ENCODE measurements around the gene GZMH. TPM values are rescaled to one million over a fixed set of nuclear protein-coding genes. Genes with fewer than 3 reads are reported as not detected.
"Not testable (repeated sequence)": the region's sequence is repeated elsewhere in the genome, so short reads cannot be mapped to it uniquely, and the experiment has no call there.

GZMH gene
- not detected for polyA plus RNA-seq (2013, experiment 1 of 2)
- polyA plus RNA-seq (2013, experiment 2 of 2), result not detected

GRCh38 chr14:24609655-24610344, at the start of gene GZMH:
GZMH (minus strand) TSS chr14:24609685; CDS start chr14:24609613, 72 bp downstream.
- WGBS (ENCODE audit: extremely low coverage, insufficient coverage, low lambda C conversion rate), result no CpG with 5 or more reads among the region's 2 CpGs
- H3K4me2 ChIP-seq (ENCODE audit: low read length), result no peak within 1 kb of the TSS

GRCh38 chr14:24648361-24648760, 38.9 kb upstream of the GZMH start:
- H4K8ac ChIP-seq (ENCODE audit: low read depth, low read length); H2BK120ac ChIP-seq (ENCODE audit: low read depth, low read length); H3K79me1 ChIP-seq (ENCODE audit: low read length); H3K79me2 ChIP-seq (ENCODE audit: control insufficient read depth, insufficient read depth, low read length); H3K27me3 ChIP-seq (ENCODE audit: insufficient read depth, low read length, poor library complexity); H3K4me2 ChIP-seq (ENCODE audit: low read length); H3K9ac ChIP-seq (ENCODE audit: low read length); H3K36me3 ChIP-seq (ENCODE audit: control insufficient read depth, insufficient read depth, low read length); H3K18ac ChIP-seq (ENCODE audit: low read length); H3K4ac ChIP-seq (ENCODE audit: low read depth, low read length); H3K27ac ChIP-seq (ENCODE audit: low read depth, low read length); H2BK5ac ChIP-seq (ENCODE audit: low read length); H3K23ac ChIP-seq (ENCODE audit: low read length); H3K4me3 ChIP-seq (ENCODE audit: low read length); H3K4me1 ChIP-seq (ENCODE audit: control insufficient read depth, low read depth, low read length); DNase-seq; H4K5ac ChIP-seq (ENCODE audit: low read length); H2AK5ac ChIP-seq (ENCODE audit: low read length); H2BK15ac ChIP-seq (replicated peaks; ENCODE audit: low read depth); H3K56ac ChIP-seq (ENCODE audit: low read length): not testable (repeated sequence)
- no CpG with 5 or more reads among the region's 1 CpG for WGBS (ENCODE audit: extremely low coverage, insufficient coverage, low lambda C conversion rate)

More at GRCh38 chr14:24609655-24610344, at the start of gene GZMH:
- Histone ChIP-seq H3K27ac (ENCODE audit: low read depth, low read length) (no peak within 1 kb of the TSS), H2AK5ac (ENCODE audit: low read length) (no peak within 1 kb of the TSS), H3K23ac (ENCODE audit: low read length) (no peak within 1 kb of the TSS), H3K18ac (ENCODE audit: low read length) (no peak within 1 kb of the TSS), H4K5ac (ENCODE audit: low read length) (no peak within 1 kb of the TSS), H2BK15ac (replicated peaks; ENCODE audit: low read depth) (no peak within 1 kb of the TSS), H3K79me2 (ENCODE audit: control insufficient read depth, insufficient read depth, low read length) (no peaks in the 10 kb centered on the region), H3K79me1 (ENCODE audit: low read length) (no peaks in the 10 kb centered on the region), H3K9ac (ENCODE audit: low read length) (no peak within 1 kb of the TSS), H3K56ac (ENCODE audit: low read length) (no peak within 1 kb of the TSS), H3K27me3 (ENCODE audit: insufficient read depth, low read length, poor library complexity) (no peaks in the 10 kb centered on the region), H2BK5ac (ENCODE audit: low read length) (no peak within 1 kb of the TSS), H2BK120ac (ENCODE audit: low read depth, low read length) (no peak within 1 kb of the TSS), H4K8ac (ENCODE audit: low read depth, low read length) (no peak within 1 kb of the TSS), H3K36me3 (ENCODE audit: control insufficient read depth, insufficient read depth, low read length) (no peaks in the 10 kb centered on the region), H3K4ac (ENCODE audit: low read depth, low read length) (no peak within 1 kb of the TSS), H3K4me1 (ENCODE audit: control insufficient read depth, low read depth, low read length) (no peaks in the 10 kb centered on the region), H3K4me3 (ENCODE audit: low read length) (no peak within 1 kb of the TSS)
- DNase-seq, result no peak

GRCh38 chr14:24639905-24640304, 30.4 kb upstream of the GZMH start:
- WGBS (ENCODE audit: extremely low coverage, insufficient coverage, low lambda C conversion rate), result no CpG with 5 or more reads among the region's 3 CpGs
- no peaks in the 10 kb centered on the region for H3K4me1 ChIP-seq (ENCODE audit: control insufficient read depth, low read depth, low read length)

GRCh38 chr14:24639270-24639669, 29.8 kb upstream of the GZMH start:
- Histone ChIP-seq H3K79me2 (ENCODE audit: control insufficient read depth, insufficient read depth, low read length) (no peaks in the 10 kb centered on the region), H2BK15ac (replicated peaks; ENCODE audit: low read depth) (no peak overlapping the region), H2AK5ac (ENCODE audit: low read length) (no peak overlapping the region), H3K27me3 (ENCODE audit: insufficient read depth, low read length, poor library complexity) (no peaks in the 10 kb centered on the region), H3K4me2 (ENCODE audit: low read length) (no peak overlapping the region), H2BK5ac (ENCODE audit: low read length) (no peak overlapping the region), H3K4me1 (ENCODE audit: control insufficient read depth, low read depth, low read length) (no peaks in the 10 kb centered on the region), H4K8ac (ENCODE audit: low read depth, low read length) (no peak overlapping the region), H3K79me1 (ENCODE audit: low read length) (no peaks in the 10 kb centered on the region), H3K36me3 (ENCODE audit: control insufficient read depth, insufficient read depth, low read length) (no peaks in the 10 kb centered on the region), H3K4me3 (ENCODE audit: low read length) (no peak overlapping the region), H4K5ac (ENCODE audit: low read length) (no peak overlapping the region), H3K56ac (ENCODE audit: low read length) (no peak overlapping the region), H3K18ac (ENCODE audit: low read length) (no peak overlapping the region), H2BK120ac (ENCODE audit: low read depth, low read length) (no peak overlapping the region), H3K4ac (ENCODE audit: low read depth, low read length) (no peak overlapping the region), H3K23ac (ENCODE audit: low read length) (no peak overlapping the region), H3K9ac (ENCODE audit: low read length) (no peak overlapping the region), H3K27ac (ENCODE audit: low read depth, low read length) (no peak overlapping the region)
- no peak for DNase-seq
- no CpG with 5 or more reads among the region's 3 CpGs for whole genome bisulfite sequencing (ENCODE audit: extremely low coverage, insufficient coverage, low lambda C conversion rate)

More at GRCh38 chr14:24639905-24640304, 30.4 kb upstream of the GZMH start:
- no peak overlapping the region for H3K4me2 ChIP-seq (ENCODE audit: low read length)
- no peak overlapping the region for H2BK15ac ChIP-seq (replicated peaks; ENCODE audit: low read depth)
- no peaks in the 10 kb centered on the region for H3K79me1 ChIP-seq (ENCODE audit: low read length)
- no peak overlapping the region for H3K23ac ChIP-seq (ENCODE audit: low read length)
- H3K36me3 ChIP-seq (ENCODE audit: control insufficient read depth, insufficient read depth, low read length), result no peaks in the 10 kb centered on the region
- no peak overlapping the region for H4K5ac ChIP-seq (ENCODE audit: low read length)
- DNase-seq, result no peak
- no peak overlapping the region for H2BK120ac ChIP-seq (ENCODE audit: low read depth, low read length)
- H3K56ac ChIP-seq (ENCODE audit: low read length), result no peak overlapping the region
- H3K4ac ChIP-seq (ENCODE audit: low read depth, low read length), result no peak overlapping the region
- no peak overlapping the region for H2BK5ac ChIP-seq (ENCODE audit: low read length)
- H4K8ac ChIP-seq (ENCODE audit: low read depth, low read length), result no peak overlapping the region
- no peaks in the 10 kb centered on the region for H3K79me2 ChIP-seq (ENCODE audit: control insufficient read depth, insufficient read depth, low read length)
- H3K18ac ChIP-seq (ENCODE audit: low read length), result no peak overlapping the region
- no peak overlapping the region for H2AK5ac ChIP-seq (ENCODE audit: low read length)
- H3K27ac ChIP-seq (ENCODE audit: low read depth, low read length), result no peak overlapping the region
- H3K9ac ChIP-seq (ENCODE audit: low read length), result no peak overlapping the region
- H3K27me3 ChIP-seq (ENCODE audit: insufficient read depth, low read length, poor library complexity), result no peaks in the 10 kb centered on the region
- H3K4me3 ChIP-seq (ENCODE audit: low read length), result no peak overlapping the region

- Histone ChIP-seq H2BK120ac (ENCODE audit: low read depth, low read length) (no peak within 1 kb of the TSS), H2BK15ac (replicated peaks; ENCODE audit: low read depth) (no peak within 1 kb of the TSS), H3K23ac (ENCODE audit: low read length) (no peak within 1 kb of the TSS), H3K4me3 (ENCODE audit: low read length) (no peak within 1 kb of the TSS), H3K18ac (ENCODE audit: low read length) (no peak within 1 kb of the TSS), H3K4me2 (ENCODE audit: low read length) (no peak within 1 kb of the TSS), H2AK5ac (ENCODE audit: low read length) (no peak within 1 kb of the TSS), H2BK5ac (ENCODE audit: low read length) (no peak within 1 kb of the TSS), H3K27me3 (ENCODE audit: insufficient read depth, low read length, poor library complexity) (no peaks in the 10 kb centered on the region), H3K4me1 (ENCODE audit: control insufficient read depth, low read depth, low read length) (no peaks in the 10 kb centered on the region), H4K8ac (ENCODE audit: low read depth, low read length) (no peak within 1 kb of the TSS), H3K79me2 (ENCODE audit: control insufficient read depth, insufficient read depth, low read length) (no peaks in the 10 kb centered on the region), H3K9ac (ENCODE audit: low read length) (no peak within 1 kb of the TSS), H4K5ac (ENCODE audit: low read length) (no peak within 1 kb of the TSS), H3K56ac (ENCODE audit: low read length) (no peak within 1 kb of the TSS), H3K27ac (ENCODE audit: low read depth, low read length) (no peak within 1 kb of the TSS), H3K79me1 (ENCODE audit: low read length) (no peaks in the 10 kb centered on the region), H3K36me3 (ENCODE audit: control insufficient read depth, insufficient read depth, low read length) (no peaks in the 10 kb centered on the region), H3K4ac (ENCODE audit: low read depth, low read length) (no peak within 1 kb of the TSS)
- WGBS (ENCODE audit: extremely low coverage, insufficient coverage, low lambda C conversion rate), result no CpG with 5 or more reads among the region's 2 CpGs
- DNase-seq, result no peak
These were observed 24.7 kb upstream of the GZMH start, which contains the start of gene GZMB for GRCh38 chr14:24634158-24634557. GZMB (minus strand) TSS chr14:24634190; CDS start chr14:24634160, 30 bp downstream.

GRCh38 chr14:24633353-24633752, 23.9 kb upstream of the GZMH start:
- no peak for DNase-seq
- Histone ChIP-seq H3K4ac (ENCODE audit: low read depth, low read length) (no peak overlapping the region), H3K4me1 (ENCODE audit: control insufficient read depth, low read depth, low read length) (no peaks in the 10 kb centered on the region), H3K18ac (ENCODE audit: low read length) (no peak overlapping the region), H3K79me2 (ENCODE audit: control insufficient read depth, insufficient read depth, low read length) (no peaks in the 10 kb centered on the region), H2BK120ac (ENCODE audit: low read depth, low read length) (no peak overlapping the region), H4K8ac (ENCODE audit: low read depth, low read length) (no peak overlapping the region), H3K56ac (ENCODE audit: low read length) (no peak overlapping the region), H3K36me3 (ENCODE audit: control insufficient read depth, insufficient read depth, low read length) (no peaks in the 10 kb centered on the region), H2BK5ac (ENCODE audit: low read length) (no peak overlapping the region), H2AK5ac (ENCODE audit: low read length) (no peak overlapping the region), H2BK15ac (replicated peaks; ENCODE audit: low read depth) (no peak overlapping the region), H3K79me1 (ENCODE audit: low read length) (no peaks in the 10 kb centered on the region), H3K4me3 (ENCODE audit: low read length) (no peak overlapping the region), H4K5ac (ENCODE audit: low read length) (no peak overlapping the region), H3K9ac (ENCODE audit: low read length) (no peak overlapping the region), H3K23ac (ENCODE audit: low read length) (no peak overlapping the region), H3K27me3 (ENCODE audit: insufficient read depth, low read length, poor library complexity) (no peaks in the 10 kb centered on the region), H3K27ac (ENCODE audit: low read depth, low read length) (no peak overlapping the region), H3K4me2 (ENCODE audit: low read length) (no peak overlapping the region)
- WGBS (ENCODE audit: extremely low coverage, insufficient coverage, low lambda C conversion rate), result no CpG with 5 or more reads among the region's 1 CpG

Measured in mesendoderm (in vitro differentiated cells).